ENCODE data around the gene BET1L.
A peak's percentile ranks its signal among the peaks of the same experiment; 100 is the strongest.
"Not testable (repeated sequence)": the region's sequence is repeated elsewhere in the genome, so short reads cannot be mapped to it uniquely, and the experiment has no call there.

The BET1L gene

DNA sequence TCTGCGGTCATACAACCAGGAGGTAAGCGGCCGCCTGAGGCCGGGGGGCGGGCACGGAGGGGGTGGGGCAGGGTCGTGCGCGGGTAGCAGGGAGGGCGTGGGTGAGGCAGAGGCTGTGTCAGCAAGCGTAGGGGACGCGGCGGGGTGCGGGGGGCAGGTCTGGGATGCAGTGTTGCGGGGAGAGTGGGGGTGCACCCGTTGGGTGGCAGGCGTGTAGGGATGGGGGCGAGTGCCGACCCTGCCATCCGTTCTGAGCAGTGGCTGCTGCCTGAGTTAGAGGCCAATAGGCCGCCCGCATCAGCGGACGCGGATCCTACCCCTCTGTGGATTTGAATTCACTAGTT, 1.7 kb upstream of the BET1L start:
- DNase-seq: no peak

DNA sequence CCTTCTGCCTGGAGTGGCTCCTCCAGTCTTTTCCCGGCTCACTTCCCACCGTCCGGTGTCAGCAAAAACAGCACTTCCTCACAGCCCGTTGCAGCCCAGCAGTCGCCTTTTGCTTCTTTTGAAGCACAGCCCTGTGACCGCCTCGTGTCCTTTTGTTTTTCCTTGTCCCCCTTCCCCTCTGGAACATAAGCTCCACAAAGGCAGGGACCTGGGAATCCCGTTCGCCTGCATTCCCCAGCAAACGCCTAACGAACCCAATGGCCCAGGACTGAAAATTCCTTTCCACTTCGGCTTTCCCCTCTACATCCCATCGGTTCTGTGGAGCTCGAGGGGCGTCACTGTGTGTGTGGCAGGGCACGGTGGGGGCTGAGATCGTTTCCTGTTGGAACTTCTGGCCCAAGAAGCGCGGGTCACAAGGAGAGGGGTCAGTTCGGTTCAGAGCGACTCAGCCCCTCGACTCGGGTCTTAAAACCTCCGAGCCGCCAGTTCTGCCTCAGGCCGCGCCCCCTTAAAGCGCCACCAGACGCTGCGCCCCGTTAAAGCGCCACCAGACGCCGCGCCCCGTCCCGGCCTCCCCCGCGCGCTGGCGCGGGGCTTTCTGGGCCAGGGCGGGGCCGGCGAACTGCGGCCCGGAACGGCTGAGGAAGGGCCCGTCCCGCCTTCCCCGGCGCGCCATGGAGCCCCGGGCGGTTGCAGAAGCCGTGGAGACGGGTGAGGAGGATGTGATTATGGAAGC, 1.1 kb upstream of the BET1L start:
- peak; percentile 91 for DNase-seq

DNA sequence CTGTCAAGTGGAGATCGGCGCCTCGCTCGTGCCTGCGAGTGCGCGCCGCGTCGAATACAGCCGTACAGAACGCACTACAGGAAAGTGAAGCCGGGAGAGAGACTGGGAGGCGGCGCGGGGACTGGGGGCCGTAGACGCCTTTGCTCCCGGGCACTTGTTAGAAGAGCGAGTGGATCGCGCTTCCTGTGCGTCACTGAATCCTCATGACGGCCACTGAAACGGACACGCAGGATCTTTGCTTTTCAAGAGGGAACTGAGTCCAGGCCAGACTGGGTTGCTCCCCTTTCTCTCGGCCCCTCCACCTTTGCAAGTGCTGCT, 623 bp upstream of the BET1L start:
- DNase-seq: peak; percentile 70

DNA sequence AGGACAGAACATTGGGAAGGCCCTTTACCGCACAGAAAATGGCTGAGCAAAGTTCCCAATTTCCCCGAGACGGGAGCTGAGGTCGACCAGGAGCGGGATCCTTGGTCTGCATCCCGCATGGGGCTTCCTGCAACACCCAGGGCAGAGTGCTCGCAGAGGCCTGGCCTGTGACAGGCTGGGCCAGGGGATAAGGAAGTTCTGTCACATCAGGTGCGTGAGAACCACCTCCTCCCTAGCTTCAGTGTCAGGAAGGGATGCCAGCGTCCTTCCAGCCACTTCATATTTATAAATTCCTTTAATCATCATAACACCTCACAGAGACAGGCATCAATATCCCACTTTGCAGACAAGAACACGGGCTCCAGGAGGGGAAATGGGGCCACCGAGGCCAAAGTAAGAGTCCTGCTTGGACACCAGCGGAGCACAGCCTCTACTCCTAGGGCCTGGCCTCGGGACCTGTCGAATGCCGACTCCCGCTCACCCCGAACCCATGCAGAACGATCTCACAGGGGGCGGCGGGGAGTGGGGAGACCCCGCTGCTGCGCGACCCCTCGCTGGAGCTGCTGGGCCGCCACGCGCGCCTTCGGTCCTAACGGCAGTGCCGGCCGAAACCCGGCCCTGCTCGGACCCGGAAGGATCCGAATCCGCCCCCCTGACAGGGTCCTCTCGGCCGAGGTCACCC, 532 bp downstream of the BET1L start:
- peak; percentile 35 for DNase-seq

DNA sequence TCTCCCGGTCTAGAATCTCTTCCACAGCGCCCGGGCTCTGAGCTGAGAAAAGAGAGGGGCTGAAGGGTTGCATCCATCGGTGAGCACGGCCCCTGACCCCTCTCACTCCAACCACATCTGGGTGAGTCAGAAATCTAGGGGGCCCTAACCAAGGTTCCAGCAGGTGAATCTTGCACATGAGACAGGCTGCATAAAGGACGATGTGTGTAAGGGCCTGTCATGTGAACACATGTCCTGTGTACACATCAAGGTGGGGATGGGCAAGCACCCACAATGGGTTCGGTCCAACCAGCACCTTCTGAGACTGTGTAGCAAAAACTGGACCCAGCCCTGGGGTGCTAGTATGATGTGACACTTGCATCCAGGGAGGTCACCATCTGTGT, 1.2 kb downstream of the BET1L start:
- no peak for DNase-seq

DNA sequence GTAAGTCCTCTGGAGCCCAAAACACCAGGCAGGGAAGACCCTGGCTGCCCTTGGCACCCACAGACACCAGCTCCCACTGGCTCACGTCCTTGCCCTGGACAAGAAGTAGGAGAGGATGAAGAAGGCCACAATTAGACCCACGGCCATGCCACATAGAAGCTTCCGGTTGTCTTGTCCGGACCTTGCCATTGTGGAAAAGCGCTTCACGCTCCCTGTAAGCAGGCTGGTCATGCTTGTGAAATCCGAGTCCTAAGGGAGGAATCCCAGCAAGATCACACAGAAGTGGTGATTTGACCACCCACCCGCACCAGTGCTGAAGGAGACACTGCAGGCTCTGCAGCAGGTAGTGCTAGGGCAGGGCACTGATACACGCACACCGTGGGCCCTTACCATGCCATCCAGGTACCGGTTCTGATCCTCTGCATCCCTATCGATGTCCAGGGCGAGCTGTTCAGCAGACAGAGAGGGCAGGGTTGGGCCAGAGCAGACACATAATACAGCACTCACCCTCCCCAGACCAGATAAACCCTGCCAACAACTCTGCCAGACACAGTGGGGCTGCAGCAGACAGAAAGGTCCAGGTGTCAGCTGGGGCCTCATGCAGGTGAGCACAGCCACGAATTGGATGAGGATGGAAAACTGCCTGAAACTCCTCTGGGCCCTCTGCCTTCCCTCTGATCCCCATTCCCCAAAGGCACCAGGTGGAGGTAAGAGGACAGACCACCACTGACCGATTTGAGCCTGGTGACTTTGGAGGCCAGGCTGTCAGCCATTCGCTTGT, 1.8 kb downstream of the BET1L start:
- DNase-seq: no peak

DNA sequence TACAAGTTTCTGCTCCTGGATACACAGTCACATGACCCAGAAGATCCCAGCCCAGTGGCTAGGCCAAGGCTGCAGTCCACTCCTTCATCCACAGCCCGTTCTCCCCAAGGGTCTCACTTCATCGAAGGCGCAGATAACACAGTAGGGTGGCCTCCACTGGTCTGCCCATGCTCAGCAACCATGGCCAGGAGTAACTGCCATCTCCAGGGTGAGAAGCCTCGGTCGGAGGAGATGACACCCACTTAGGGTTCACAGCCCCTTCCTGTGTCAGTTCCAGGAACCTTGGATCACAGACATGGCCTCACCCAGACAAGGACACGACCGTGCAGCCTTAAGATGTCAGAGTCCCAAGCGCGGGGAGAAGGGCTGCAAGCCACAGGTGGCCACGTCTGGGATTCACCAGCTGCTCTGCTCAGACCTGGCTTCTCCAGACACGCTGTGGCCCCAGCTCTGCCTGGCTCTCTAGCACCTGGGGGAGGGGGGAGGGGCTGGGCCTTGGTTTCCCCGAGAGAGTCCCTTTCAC, 2.6 kb downstream of the BET1L start:
- DNase-seq: no peak

DNA sequence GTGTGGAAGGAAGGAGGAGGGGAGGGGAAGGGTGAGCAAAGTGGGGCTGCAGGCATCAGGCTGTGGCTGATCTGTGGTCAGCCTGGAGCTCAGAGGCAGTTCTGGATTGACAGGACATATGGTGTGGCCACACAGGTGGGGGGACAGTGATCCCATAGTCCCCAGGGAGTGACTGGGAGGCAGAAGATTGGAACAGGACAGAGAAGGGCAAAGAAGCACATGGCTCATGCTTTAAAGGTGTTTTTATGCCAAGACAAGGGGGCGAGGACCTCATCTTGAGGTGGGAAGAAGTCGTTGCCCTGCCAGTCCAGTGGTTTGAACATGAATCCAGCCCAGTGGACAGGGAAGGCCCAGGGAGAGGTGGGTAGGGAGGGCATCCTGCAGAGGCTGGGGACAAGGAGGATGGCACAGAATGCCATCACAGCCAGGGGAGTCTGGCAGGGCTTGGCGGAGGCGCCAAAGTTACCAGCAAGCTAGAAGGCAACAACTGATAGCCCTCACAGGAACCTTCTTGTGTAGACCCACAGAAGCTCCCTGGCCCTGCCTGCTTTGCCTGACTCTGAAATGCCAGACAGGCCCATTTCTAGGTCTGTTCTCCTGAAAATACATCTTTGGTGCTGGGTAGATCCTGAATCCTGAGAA, 3.1 kb downstream of the BET1L start:
- DNase-seq: no peak

DNA sequence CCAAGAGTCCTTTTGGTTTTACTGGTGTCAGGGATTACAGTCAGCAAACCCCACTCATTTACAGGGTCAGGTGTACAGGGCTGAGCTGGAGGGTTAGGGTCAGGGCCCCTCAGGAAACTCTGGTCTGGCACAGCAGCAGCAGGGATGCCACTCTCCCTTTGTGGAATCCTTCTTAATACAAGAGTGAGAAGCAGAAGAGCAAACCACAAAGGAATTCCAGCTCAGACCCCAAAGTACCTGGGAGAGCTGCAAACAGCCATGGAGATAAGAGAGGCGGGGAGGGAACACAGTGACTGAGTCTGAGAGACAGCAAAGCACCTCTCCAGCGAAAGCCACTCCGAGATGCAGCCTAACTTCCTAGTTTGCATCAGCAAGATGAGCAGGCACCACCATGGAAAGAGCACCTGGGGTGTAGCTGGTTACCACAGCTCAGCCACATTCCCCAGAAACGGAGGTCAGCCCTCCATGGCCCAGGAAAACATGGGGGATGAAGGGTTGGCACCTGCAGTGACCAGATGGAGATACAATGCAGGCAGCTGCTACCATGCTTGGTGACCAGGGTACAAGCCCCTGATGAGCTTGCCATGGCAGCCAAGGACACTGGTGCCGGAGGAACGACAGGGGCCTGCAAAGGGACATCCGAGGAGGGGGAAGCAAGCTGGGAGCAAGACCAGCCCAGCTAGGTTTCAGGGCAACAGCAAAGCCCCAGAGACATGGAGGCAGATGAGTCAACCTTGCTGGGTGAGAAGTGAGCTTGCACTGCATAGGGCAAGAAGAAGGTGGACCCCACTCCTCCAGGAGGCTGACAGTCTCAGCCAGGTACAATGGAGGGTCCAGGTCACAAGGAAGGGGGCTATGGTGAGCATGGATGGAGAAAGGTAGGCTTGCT, 3.9 kb downstream of the BET1L start:
- no peak for DNase-seq

DNA sequence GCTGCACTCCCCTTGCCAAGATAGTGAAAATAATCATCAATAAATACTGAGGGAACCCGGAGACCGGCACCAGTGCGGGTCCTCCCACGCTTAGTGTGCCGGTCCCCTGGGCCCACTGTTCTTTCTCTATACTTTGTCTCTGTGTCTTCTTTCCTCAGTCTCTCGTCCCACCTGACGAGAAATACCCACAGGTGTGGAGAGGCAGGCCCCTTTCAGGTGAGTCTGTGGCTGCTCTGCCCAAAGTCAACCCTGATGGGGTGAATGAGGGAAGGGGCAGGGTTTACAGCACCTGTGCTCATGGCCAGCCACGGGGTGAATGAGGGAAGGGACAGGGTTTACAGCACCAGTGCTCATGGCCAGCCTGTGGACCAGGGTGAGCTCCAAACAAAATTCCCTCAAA, 4.7 kb downstream of the BET1L start:
- no peak for DNase-seq

DNA sequence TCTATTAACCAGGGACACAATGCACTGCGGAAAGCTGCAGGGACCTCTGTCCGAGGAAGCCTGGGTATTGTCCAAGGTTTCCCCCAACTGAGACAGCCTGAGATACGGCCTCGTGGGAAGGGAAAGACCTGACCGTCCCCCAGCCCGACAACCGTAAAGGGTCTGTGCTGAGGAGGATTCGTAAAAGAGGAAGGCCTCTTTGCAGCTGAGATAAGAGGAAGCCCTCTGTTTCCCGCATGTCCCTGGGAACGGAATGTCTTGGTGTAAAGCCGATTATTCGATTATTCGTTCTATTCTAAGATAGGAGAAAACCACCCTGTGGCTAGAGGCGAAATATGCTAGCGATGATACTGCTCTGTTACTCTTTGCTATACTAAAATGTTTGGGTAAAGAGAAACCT, 5.2 kb downstream of the BET1L start:
- peak; percentile 34 for DNase-seq

DNA sequence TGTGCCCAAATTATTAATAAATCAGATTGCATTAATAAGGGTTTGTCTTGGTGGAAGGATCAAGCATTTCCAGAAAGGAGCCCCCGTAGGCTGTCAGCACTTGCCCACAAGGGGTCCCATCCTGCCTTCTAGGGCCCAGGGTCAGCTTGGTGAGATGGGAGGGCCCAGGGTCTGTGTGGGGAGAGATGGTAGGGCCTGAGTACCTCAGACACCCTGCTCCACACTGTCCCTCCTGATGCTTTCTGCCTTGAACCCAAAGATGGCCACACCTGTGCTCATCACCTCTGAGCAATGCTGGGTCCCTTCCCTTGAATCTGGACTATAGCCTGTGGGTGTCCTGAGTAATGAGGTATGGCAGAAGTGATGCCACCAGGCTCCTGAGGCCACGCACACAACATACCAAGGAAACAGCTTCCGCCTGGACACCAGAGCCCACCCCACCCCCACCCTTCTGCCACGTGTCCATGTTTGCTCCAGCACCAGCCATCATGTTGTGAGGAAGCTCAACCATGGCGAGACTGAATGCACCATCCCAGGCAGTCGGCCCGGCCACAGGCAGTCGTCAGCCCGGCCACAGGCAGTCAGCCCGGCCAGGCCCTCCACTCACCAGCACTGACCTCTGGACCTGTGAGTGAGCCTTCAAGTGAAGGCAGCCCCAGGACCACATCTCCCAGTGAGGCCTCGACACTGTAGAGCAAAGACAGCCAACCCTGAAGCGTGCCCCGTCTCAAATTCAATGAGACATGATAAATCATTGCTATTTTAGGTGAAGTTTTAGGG, 6.8 kb downstream of the BET1L start:
- DNase-seq: no peak

DNA sequence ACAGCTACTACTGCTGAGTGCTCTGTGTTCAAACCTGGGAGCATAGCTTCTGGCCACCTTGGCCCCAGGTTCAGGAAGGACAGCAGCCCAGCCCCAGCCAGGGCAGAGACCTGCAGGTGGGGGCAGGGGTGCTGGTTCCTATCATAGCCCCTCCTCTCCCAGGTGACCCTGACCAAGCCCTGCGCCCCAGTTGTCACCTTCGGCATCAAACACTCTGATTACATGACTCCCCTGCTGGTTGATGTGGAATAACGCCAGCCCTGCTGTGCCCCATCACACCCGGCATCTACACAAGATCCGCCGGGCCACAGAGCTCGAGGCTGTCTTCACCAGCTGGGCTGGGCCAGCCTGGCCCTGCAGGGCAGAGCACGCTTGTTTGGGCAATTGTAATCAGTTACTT, 7.4 kb downstream of the BET1L start:
- DNase-seq: no peak

DNA sequence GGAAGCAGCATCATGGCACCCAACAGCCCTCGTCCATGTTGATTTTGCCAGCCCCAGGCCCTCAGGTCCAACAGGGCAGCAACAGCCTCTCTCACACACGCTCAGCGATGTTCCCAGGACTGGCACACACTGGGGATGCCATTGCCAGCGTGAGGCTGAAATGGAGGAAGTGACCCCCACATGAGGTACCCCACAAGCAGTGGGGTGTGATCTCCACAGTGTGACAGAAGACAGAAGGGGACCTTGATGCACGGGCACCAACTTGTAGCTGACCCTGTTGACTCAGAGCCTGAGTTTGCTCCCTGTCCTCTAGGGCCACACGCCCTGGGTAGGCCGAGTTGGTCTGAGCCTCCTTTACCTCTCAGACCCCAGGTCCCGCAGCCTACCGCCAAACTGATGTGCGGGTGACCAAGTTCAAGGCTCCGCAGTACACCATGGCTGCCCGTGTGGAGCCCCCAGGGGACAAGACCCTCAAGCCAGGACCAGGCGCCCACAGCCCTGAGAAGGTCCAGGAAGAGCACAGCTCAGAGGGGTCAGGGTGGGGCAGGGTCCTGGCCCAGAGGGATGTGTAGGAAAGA, 8.1 kb downstream of the BET1L start:
- DNase-seq: no peak

DNA sequence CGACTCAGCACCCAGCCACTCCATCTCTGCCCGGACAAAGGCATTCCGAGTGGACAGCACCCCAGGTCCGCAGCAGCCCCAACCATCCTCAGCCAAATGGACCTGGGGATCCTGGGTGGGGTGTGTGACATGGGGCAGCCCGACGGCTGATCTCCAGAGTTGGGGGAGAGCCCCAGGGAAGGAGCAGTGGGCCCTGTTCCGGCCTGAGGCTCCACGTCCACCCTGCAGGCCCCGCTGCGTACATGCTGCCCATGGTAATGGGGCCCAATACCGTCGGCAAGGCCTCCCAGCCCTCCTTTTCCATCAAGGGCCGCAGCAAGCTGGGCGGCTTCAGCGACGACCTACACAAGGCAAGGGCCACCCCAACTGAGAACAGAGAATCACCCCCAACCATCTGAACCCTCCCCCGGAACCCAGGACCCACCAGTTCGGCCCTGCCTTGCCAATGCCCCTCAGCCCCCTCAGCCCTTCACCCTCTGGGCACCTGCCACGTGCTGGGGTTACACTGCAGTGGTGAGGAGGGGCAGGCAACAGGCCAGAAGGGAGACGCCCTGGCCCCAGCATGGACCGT, 8.9 kb downstream of the BET1L start:
- DNase-seq: no peak

DNA sequence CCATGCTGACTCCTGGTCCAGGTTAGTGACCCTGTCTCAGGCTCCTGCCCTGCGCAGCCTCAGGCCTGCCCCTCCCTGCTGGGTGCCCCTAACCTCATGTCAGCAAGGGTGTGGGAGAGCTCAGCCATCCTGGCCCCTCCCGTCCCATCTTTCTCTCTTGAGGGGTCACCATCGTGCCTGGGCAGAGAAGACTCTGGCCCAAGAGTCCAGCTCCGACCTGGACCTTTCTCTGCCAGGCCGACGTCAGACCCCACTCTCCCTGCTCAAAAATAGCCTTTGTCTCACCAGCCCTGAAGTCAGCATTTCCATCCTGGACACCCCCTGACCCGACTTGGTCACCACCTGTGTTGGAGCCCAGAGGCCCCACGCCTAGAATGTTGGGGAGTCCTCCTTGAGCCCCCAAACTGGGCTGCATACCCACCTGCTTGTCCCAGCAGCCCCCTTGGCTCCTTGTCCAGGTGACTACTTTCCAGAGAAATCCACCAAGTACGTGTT, 9.4 kb downstream of the BET1L start:
- DNase-seq: no peak

DNA sequence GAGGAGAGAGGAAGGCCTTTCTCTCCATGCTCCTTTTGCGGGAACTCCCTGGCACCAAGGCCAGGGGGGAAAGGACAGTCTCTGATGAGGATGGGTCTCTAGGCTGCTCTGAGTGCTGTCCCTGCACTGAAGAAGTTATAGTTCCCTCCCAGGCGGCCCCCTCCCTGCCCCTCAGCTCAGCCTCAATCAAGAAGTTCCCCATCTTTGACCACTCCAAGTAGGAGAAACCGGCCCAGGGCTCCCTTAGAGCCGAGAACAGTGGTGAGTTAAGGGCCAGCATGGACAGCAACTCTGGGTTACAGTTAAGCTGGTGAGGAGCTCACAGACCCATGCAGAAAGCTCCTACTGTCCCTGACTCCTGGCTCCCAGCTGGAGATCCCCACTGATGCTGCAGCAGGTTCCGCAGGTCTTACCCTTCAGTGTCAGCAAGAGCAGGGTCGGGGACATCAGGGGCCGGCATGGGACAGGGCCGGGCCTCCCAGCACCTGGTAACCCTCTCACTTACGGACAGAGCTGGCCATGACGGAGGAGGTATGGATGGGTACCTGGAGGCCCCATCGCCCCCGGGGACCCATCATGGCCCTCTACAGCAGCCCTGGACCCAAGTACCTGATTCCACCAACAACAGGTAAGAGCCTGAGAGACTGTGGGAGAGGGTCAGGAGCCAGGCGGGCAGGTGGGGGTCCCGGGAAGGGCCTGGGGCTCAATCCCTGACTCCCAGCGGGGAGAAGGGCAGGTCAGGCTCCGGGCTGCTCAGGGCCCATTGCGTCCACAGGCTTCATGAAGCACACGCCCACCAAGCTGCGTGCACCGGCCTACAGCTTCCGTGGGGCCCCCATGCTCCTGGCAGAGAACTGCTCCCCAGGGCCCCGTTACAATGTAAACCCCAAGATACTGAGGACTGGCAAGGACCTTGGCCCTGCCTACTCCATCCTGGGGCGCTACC, 10.1 kb downstream of the BET1L start:
- no peak for DNase-seq

DNA sequence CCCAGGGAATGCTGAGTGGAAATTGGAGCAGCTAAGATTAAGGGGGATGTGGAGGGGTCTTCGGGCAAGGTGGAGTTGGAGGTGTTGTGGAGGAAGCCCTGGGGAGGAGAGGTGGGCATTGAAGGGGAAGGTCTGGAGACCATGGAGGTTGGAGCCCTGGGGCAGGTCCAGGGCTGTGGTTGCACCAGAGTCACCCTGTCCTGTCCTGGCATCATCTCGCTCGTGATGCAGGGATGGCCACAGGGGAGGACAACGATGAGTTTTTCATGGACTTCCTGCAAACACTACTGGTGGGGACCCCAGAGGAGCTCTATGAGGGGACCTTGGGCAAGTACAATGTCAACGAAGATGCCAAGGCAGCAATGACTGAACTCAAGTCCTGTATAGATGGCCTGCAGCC, 13.7 kb downstream of the BET1L start:
- not testable (repeated sequence) for DNase-seq

DNA sequence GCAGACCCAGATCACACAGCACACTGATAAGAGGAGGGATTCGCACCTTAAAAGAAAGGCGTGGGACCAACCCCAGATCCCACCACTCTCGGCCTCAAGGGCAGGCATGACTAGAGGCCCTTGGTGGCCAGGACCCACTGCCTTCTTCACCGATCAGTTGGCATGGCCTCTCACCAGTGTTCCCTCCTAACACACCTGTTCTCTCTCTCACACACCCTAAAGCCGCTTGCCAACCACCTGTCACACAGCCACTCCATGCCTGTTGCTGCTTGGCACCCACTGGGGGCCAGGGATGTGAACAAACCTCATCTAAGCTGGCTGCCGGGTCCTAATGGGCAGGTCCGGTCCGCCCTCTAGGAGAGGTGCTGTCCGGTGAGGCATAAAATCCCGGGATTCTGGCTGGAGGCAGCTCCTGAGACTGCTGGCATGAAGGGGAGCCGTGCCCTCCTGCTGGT, 14.5 kb downstream of the BET1L start, which contains the start of gene SCGB1C1:
SCGB1C1 (plus strand) TSS at position 405 of the 455 bp plus-strand sequence; CDS start at position 427, 22 bp downstream.
- not testable (repeated sequence) for DNase-seq

Measured in suppressor macrophage treated with lipopolysaccharide for 4 hours (primary cell).